Activated gamma-delta T cell treated with Interleukin-2 at 50 U/mL for 16 hours (primary cell): Measurements from ENCODE around the gene ATP6V1C2.
"Not testable (repeated sequence)": the region's sequence is repeated elsewhere in the genome, so short reads cannot be mapped to it uniquely, and the experiment has no call there.

Source experiments
- DNase-seq: peaks from one replicate; pipeline ENCODE4 v3.0.0-alpha.2; 2020

The ATP6V1C2 gene

GRCh38 chr2:10788855-10789254 lies 67.4 kb downstream of the ATP6V1C2 start:
- DNase-seq, result no peak

- no peak for DNase-seq
Observed at GRCh38 chr2:10790228-10790973, 69.0 kb downstream of the ATP6V1C2 start.

GRCh38 chr2:10792001-10792634 lies 70.7 kb downstream of the ATP6V1C2 start:
- DNase-seq, result no peak

- no peak for DNase-seq
Observed at GRCh38 chr2:10792660-10793400, 71.4 kb downstream of the ATP6V1C2 start.

GRCh38 chr2:10793816-10794215 lies 72.4 kb downstream of the ATP6V1C2 start:
- no peak for DNase-seq

GRCh38 chr2:10794876-10795275 lies 73.4 kb downstream of the ATP6V1C2 start:
- DNase-seq, result no peak

- no peak for DNase-seq
Observed at GRCh38 chr2:10795508-10796046, 74.1 kb downstream of the ATP6V1C2 start.

GRCh38 chr2:10796703-10797102 lies 75.3 kb downstream of the ATP6V1C2 start:
- DNase-seq, result no peak

- DNase-seq, result no peak
Observed at GRCh38 chr2:10798783-10799182, 77.4 kb downstream of the ATP6V1C2 start.

- no peak for DNase-seq
Observed at GRCh38 chr2:10800163-10800562, 78.7 kb downstream of the ATP6V1C2 start.

- DNase-seq, result no peak
Observed at GRCh38 chr2:10802657-10803056, 81.2 kb downstream of the ATP6V1C2 start.

GRCh38 chr2:10805990-10806389 lies 84.6 kb downstream of the ATP6V1C2 start:
- DNase-seq, result not testable (repeated sequence)

GRCh38 chr2:10806543-10806942 lies 85.1 kb downstream of the ATP6V1C2 start:
- no peak for DNase-seq

- no peak for DNase-seq
Observed at GRCh38 chr2:10810202-10811161, 89.1 kb downstream of the ATP6V1C2 start.

GRCh38 chr2:10811517-10811916 lies 90.1 kb downstream of the ATP6V1C2 start:
- no peak for DNase-seq

- peak; percentile 93 for DNase-seq
Observed at GRCh38 chr2:10812362-10813162, 91.1 kb downstream of the ATP6V1C2 start, which contains the start of gene PDIA6. Gene PDIA6, minus strand, starts transcription at chr2:10812785. Its CDS starts 89 bp downstream, at chr2:10812696.

GRCh38 chr2:10813163-10814138 lies 92.0 kb downstream of the ATP6V1C2 start:
- DNase-seq, result not testable (repeated sequence)

GRCh38 chr2:10814142-10814541 lies 92.7 kb downstream of the ATP6V1C2 start:
- no peak for DNase-seq

GRCh38 chr2:10814571-10815331 lies 93.3 kb downstream of the ATP6V1C2 start:
- no peak for DNase-seq
